ENCODE results near the gene TBC1D16. TPM values are rescaled to one million over a fixed set of nuclear protein-coding genes. Genes with fewer than 3 reads are reported as not detected.

The TBC1D16 gene
- total RNA-seq, 1 experiment from 2014 or later: 85.8 TPM

DNA sequence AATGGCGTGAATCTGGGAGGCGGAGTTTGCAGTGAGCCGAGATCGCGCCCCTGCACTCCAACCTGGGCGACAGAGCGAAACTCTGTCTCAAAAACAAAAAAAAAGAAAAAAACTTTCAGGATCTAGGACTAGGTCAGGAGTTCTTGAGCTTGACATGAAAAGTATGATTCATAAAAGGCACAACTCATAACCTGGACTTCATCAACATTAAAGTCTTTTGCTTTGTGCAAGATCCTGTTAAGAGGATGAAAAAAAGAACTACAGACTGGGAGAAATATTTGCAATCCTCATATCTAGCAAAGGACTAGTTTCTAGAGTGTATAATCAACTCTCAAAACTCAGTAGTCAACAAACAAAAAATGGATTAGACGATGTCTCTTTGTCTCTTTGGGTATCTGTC, 40.0 kb downstream of the TBC1D16 start:
- Histone ChIP-seq H3K79me2 (ENCODE audit: insufficient read depth, low read length) (no peaks in the 10 kb centered on the region), H2AFZ (ENCODE audit: low read length) (no peak overlapping the region), H2BK20ac (ENCODE audit: low read depth, low read length, poor library complexity, severe bottlenecking) (no peak overlapping the region), H3K27ac (ENCODE audit: insufficient read length, low read depth, low read length) (no peak overlapping the region), H4K20me1 (ENCODE audit: control insufficient read depth, insufficient read depth, insufficient read length) (no peaks in the 10 kb centered on the region), H3K4ac (ENCODE audit: low read depth, low read length) (no peak overlapping the region), H3K14ac (ENCODE audit: insufficient read depth, low read length) (no peak overlapping the region), H3K79me1 (ENCODE audit: insufficient read depth, low read depth, low read length, poor library complexity, severe bottlenecking) (no peaks in the 10 kb centered on the region), H2BK120ac (ENCODE audit: low read depth, low read length, poor library complexity, severe bottlenecking) (no peak overlapping the region), H3K18ac (ENCODE audit: insufficient read length, low read depth, low read length) (no peak overlapping the region), H4K91ac (ENCODE audit: insufficient read length, low read depth, low read length) (no peak overlapping the region), H3K4me2 (ENCODE audit: insufficient read depth, insufficient read length, low read length) (no peak overlapping the region), H2BK15ac (ENCODE audit: low read depth, low read length) (no peak overlapping the region), H4K5ac (ENCODE audit: insufficient read length, low read depth, low read length) (no peak overlapping the region), H4K8ac (replicated peaks; ENCODE audit: insufficient read length, low read depth, low read length) (no peak overlapping the region), H3K4me1 (ENCODE audit: insufficient read depth, low read length) (no peaks in the 10 kb centered on the region), H3K27me3 (ENCODE audit: insufficient read depth, low read length) (no peaks in the 10 kb centered on the region), H3K9me3 (ENCODE audit: control insufficient read depth, low read depth, low read length) (no peaks in the 10 kb centered on the region), H2BK5ac (ENCODE audit: insufficient read length, low read length) (no peak overlapping the region), H3K9ac (ENCODE audit: extremely low read depth, insufficient read length, low read length) (no peak overlapping the region), H2BK12ac (ENCODE audit: insufficient read length, low read depth, low read length) (no peak overlapping the region), H3T11ph (ENCODE audit: low read length) (no peak overlapping the region), H2AK5ac (ENCODE audit: insufficient read length, low read length) (no peak overlapping the region), H3K56ac (ENCODE audit: insufficient read length, low read depth, low read length) (no peak overlapping the region), H3K23me2 (ENCODE audit: insufficient read length, low read depth, low read length, poor library complexity, severe bottlenecking) (no peaks in the 10 kb centered on the region), H3K23ac (ENCODE audit: insufficient read length, low read depth, low read length) (no peak overlapping the region)
- Mint-ChIP-seq H3K27ac (no peak overlapping the region), H3K9me3 (no peaks in the 10 kb centered on the region; a peak in 1 of 5 replicates), H3K27me3 (ENCODE audit: low read depth) (no peaks in the 10 kb centered on the region), H3K4me3 (no peak overlapping the region), H3K36me3 (ENCODE audit: insufficient read depth in 1 of 3, low read depth in 3 of 3) (peaks cover 11 to 19% (median 18%) of the 10 kb centered on the region in 3 experiments), H3K4me1 (peaks cover 27 to 31% of the 10 kb centered on the region in 2 experiments)
- no CpG with 5 or more reads among the region's 8 CpGs for WGBS (ENCODE audit: extremely low coverage, insufficient read length, low lambda C conversion rate)
- TF ChIP-seq, protein P1, sequence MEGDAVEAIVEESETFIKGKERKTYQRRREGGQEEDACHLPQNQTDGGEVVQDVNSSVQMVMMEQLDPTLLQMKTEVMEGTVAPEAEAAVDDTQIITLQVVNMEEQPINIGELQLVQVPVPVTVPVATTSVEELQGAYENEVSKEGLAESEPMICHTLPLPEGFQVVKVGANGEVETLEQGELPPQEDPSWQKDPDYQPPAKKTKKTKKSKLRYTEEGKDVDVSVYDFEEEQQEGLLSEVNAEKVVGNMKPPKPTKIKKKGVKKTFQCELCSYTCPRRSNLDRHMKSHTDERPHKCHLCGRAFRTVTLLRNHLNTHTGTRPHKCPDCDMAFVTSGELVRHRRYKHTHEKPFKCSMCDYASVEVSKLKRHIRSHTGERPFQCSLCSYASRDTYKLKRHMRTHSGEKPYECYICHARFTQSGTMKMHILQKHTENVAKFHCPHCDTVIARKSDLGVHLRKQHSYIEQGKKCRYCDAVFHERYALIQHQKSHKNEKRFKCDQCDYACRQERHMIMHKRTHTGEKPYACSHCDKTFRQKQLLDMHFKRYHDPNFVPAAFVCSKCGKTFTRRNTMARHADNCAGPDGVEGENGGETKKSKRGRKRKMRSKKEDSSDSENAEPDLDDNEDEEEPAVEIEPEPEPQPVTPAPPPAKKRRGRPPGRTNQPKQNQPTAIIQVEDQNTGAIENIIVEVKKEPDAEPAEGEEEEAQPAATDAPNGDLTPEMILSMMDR (conservative IDR thresholded peaks at IDR 0.05): no peak
- DNase-seq: no peak
